ENCODE measurements around the gene PLXNB3.

Gene PLXNB3

DNA sequence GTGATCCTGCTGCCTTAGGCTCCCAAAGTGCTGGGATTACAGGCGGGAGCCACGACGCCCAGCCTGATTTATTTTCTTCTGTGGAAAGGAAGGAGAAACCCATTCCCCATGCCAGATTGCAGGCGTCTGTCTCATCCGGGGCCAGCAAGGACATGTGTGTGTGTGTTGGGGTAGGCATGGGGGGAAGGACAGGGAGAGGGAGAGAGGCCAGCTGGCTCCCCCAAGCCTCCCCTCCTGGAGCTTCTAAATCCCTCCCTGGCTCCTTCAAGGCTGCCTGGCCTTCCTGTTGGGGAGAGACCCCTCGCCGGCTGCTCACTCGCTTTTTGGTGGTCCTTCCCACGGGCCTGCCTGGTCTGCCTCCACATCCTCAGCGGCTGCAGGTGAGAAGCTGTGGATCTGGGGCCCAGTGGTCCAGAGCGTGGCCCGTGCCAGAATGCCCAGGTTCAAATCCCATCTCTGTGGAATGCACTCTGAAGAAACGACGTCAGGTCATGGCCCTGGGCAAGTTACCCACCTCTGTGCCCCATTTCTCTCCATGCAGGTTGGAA lies 1.3 kb upstream of the PLXNB3 start:
- DNase-seq = no peak

DNA sequence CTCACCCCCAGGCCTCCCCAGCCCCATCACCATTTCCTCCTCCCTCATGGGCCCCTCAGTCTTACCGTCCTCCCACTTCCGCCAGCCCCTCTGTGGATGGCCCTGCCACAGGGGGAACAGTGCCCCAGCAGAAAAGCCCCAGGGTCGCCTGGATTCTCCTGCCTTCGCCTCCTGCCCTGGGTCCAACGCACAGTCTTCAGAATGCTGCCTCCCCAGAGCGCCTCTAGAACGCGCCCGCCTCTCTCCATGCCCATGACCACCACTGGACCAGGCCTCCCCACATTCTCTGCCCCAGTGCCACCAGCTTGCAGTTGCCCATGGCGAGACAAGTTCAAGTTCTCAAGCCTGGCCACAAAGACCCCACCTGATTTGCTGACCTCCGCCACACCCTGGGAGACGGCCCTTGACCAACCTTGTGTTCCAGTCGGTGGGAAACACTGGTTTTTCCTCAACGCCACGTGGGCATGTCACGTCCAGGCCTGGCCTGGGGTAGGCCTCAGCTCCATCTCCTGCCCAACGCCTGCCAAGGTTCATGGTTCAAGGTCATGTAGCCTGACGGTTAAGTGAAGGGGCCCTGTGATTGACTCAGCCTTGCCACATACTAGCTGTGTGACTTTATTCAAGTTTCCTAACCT lies 634 bp upstream of the PLXNB3 start:
- no peak for DNase-seq

DNA sequence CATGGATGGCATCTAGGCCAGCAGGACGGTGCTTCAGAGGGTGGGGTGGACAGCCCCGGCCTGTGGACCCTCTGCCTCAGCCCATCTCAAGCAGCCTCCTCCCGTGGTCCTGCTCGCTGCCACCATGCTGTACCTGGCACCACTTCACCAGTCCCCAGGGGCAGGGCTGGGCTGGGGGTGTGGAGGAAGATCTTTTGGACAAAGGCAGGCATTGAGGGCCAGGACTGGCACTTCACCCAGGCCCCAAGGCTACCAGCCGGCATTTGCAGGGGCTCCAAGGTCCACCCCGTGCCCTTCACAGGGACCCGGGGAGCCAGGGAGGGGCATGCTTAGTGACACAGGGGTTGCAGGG lies 713 bp downstream of the PLXNB3 start:
- DNase-seq = no peak

DNA sequence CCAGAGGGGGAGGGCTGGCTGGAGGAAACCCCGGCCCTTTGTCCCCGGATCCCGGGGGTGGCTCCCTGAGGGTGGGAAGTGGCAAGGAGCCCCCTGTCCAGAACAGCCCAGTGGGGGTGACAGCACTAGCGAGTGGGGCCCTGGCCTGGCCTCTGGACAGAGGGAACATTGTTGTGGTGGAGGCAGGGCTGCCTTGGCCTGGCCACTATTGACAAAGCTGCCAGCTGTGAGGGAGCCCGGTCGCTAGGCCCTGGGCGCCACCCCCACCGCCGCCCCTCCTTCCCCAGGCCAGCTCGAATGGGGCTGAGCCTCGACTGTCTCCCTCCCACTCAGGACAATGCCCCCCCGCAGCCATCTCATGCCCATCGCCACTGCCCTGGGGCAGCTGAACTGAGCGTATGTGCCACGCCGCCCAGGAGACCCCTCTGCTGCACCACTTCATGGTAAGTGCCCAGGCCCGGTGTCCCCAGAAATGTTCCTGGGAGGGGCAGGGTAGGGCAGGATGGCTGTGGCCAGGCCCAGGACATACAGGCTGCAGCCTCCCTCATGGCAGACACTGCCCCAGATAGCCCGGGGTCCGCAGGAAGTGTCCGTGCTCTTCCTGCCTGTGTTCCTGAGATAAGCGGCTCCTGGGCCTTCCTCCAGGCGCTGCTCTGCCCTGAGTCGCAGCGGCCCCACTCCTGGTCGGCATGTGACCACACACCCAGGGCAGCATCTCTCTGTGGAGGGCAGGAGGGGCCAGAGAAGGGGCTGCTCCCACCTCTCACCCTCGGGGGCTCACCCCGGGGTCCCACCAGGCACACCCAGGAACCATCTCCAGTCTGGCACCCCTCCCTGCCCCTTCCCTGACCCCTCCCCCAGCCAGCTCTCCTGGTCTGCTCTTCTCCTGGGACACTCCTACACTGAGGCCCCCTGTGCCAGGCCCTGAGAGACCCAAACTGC lies 1.4 kb downstream of the PLXNB3 start:
- DNase-seq = no peak

DNA sequence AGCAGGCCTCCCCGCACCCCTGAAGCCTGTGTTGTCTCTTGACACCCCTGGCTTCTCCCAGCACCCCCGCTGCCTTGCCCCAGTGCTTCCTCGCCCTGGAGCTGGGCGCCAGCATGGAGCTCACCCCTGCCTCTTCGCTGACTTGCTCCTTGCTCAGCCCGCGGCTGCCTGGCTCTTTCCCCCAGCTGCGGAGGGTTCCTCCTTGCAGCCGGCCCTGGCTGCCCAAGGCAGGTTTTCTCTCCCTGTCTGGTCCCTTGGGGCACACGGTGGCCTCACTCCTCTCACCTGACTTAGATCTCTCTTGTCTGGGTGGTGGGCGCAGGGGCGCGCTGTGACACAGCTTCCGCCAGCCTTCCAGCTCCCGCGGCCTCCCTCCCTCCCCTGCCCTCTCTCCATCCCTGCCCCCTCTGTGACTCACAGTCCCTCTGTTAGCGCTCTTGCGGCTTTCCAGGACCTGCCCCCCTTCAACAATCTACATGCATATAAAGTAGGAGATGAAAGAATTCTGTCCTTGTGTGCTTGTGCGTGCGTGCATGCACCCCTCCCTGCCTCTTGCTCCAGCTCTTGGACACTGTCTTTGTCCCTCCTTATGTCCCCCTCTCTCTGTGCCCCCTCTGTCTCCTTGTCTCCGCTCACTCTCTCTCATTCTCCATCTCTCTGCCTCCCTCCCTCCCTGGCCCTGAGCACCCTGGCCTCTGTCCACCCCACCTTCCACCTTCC lies 2.2 kb downstream of the PLXNB3 start:
- peak; percentile 52 for DNase-seq

DNA sequence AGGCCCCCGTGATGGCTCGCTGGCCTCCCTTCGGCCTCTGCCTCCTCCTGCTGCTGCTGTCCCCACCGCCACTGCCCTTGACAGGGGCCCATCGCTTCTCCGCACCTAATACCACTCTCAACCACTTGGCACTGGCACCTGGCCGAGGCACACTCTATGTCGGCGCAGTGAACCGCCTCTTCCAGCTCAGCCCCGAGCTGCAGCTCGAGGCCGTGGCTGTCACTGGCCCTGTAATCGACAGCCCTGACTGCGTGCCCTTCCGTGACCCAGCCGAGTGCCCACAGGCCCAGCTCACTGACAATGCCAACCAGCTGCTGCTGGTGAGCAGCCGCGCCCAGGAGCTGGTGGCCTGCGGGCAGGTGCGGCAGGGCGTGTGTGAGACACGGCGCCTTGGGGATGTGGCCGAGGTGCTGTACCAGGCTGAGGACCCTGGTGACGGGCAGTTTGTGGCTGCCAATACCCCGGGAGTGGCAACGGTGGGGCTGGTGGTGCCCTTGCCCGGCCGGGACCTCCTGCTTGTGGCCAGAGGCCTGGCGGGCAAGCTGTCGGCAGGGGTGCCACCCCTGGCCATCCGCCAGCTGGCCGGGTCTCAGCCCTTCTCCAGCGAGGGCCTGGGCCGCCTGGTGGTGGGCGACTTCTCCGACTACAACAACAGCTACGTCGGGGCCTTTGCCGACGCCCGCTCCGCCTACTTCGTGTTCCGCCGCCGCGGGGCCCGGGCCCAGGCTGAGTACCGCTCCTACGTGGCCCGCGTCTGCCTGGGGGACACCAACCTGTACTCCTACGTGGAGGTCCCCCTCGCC lies 3.0 kb downstream of the PLXNB3 start:
- DNase-seq = no peak

DNA sequence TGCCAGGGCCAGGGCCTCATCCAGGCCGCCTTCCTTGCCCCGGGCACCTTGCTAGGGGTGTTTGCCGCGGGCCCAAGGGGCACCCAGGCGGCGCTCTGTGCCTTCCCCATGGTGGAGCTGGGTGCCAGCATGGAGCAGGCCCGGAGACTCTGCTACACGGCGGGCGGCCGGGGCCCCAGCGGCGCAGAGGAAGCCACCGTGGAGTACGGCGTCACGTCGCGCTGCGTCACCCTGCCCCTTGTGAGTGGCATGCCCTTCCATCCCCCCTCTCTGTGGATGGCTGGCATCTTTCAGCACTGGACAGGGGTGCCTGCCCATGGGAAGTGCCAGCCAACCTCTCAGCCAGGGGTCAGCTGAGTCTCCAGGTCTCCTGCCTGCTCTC lies 3.6 kb downstream of the PLXNB3 start:
- no peak for DNase-seq

DNA sequence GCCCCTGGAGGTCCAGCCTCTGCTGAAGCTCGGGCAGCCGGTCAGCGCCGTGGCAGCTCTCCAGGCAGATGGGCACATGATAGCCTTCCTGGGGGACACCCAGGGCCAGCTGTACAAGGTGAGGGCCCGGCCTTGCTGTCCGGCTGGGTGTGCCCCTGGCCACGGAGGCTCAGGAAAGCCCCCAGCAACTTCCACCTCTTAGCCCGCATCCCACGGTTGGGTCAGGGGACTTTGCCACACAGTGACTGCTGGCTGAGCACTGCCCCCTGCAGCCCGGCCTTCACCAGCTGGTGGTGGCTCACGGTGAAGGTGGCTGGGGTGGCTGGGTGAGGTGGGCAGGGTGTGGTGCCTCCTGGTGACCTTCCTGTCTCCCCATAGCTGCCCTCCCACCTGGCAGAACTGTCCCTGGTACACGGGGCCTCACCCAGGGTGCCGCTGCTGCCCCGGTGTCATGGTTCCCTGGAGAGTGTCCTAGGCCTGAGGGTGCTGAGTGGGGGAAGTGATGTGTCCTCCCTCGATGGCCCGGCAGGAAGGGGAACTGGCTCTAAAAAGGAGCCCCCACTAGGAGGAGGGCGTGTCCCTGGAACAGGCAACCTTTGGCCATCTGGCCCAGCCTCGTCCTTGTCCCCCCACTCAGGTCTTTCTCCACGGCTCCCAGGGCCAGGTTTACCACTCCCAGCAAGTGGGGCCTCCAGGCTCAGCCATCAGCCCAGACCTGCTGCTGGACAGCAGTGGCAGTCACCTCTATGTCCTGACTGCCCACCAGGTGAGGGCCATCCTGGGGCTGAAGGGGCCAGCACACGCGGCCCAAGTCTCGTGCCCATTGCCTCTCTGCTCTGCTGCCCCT lies 4.5 kb downstream of the PLXNB3 start:
- DNase-seq = no peak

DNA sequence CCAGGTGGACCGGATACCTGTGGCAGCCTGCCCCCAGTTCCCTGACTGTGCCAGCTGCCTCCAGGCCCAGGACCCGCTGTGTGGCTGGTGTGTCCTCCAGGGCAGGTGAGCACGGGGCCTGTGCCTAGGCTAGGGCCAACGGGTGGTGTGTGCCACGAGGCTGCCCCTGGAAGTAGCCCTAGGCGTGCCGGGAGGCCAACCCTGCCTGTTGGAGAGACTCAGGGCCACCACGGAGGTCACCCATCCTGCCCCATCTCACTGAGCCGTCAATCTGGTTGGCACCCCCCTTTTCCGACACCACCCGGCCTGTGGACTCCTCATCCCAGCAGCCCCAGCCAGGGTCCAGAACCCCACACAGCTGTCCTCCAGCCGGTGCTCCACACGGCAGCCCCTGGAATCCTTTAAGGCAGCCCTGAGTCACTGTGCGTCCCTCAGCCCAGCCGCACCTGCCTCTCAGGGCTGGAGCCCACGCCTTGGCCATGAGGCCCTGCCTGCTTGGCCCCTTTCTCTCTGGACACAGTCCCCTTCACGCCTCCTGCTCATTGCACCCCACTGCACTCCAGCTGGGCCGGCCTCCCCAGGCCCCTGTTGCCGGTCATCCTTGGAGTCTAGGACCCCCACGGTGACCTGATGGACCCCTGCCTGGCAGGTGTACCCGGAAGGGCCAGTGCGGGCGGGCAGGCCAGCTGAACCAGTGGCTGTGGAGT lies 5.3 kb downstream of the PLXNB3 start:
- DNase-seq = no peak

DNA sequence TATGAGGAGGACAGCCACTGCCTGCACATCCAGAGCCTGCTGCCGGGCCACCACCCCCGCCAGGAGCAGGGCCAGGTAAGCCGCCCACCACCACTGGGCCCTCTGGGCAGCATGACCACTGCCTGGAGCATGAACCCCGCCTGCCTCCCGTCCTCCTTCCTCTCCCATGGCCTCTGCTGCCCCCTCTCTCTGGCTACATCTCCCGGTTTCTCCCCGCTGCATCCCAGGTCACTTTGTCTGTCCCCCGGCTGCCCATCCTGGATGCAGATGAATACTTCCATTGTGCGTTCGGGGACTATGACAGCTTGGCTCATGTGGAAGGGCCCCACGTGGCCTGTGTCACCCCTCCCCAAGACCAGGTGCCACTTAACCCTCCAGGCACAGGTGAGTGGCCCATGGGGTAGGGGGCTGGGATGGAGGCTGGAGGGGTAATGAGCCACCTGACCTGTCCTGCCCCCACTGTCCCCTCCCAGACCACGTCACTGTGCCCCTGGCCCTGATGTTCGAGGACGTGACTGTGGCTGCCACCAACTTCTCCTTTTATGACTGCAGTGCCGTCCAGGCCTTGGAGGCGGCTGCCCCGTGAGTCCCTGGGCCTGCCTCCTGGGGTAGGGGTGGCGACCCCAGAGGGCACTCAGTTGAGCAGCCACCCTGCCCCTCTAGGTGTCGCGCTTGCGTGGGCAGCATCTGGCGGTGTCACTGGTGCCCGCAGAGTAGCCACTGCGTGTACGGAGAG lies 6.0 kb downstream of the PLXNB3 start:
- no peak for DNase-seq

DNA sequence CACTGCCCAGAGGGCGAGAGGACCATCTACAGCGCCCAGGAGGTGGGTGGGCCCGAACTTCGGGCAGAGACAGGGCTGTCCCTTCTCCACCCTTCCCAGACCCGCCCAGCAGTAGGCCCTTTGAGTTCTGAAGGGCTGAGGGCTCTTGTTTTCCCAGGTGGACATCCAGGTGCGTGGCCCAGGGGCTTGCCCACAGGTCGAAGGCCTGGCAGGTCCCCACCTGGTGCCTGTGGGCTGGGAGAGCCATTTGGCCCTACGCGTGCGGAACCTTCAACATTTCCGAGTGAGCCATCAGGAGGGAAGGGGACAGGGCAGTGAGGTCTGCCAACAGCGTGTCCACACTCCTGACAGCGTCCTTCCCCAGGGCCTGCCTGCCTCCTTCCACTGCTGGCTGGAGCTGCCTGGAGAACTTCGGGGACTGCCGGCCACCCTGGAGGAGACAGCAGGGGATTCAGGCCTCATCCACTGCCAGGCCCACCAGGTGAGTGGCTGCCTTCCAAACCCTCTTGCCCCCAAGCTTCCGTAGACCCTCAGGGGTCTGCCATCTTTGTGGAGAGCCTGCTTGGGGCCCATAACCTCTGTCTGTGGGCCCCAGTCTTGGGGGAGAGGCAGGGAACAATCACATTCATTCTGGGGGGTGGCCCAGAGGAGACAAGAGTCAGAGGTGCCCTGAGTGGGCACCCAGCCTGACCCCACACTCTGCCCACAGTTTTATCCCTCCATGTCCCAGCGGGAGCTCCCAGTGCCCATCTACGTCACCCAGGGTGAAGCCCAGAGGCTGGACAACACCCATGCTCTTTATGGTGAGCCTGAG lies 6.8 kb downstream of the PLXNB3 start:
- no peak for DNase-seq

DNA sequence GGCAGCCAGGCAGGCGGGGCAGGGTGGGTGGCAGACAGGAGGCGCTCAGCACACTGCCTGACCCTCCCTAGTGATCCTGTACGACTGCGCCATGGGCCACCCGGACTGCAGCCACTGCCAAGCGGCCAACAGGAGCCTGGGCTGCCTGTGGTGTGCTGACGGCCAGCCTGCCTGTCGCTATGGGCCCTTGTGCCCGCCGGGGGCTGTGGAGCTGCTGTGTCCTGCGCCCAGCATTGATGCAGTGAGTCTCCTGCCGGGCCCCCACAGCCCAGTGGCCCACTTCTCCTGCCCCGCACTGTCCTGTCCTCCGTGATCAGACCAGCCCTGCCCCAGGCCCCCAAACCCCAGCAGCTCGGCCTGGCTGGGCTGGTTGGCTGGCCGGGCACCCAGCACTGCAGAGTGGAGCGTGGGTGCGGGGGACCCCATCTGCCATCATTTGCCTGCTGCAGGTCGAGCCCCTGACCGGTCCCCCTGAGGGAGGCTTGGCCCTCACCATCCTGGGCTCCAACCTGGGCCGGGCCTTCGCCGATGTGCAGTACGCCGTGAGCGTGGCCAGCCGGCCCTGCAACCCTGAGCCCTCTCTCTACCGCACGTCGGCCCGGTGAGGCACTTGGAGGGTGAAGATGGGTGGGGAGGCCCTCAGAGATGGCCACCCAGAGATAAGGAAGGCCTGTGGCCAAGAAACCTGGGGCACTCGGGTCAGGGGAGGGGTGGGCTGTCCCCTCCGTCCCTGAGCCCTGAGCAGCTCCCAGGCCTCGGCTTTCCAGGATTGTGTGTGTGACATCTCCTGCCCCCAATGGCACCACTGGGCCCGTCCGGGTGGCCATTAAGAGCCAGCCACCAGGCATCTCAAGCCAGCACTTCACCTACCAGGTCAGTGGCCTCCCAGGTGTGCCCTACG lies 7.6 kb downstream of the PLXNB3 start:
- no peak for DNase-seq

DNA sequence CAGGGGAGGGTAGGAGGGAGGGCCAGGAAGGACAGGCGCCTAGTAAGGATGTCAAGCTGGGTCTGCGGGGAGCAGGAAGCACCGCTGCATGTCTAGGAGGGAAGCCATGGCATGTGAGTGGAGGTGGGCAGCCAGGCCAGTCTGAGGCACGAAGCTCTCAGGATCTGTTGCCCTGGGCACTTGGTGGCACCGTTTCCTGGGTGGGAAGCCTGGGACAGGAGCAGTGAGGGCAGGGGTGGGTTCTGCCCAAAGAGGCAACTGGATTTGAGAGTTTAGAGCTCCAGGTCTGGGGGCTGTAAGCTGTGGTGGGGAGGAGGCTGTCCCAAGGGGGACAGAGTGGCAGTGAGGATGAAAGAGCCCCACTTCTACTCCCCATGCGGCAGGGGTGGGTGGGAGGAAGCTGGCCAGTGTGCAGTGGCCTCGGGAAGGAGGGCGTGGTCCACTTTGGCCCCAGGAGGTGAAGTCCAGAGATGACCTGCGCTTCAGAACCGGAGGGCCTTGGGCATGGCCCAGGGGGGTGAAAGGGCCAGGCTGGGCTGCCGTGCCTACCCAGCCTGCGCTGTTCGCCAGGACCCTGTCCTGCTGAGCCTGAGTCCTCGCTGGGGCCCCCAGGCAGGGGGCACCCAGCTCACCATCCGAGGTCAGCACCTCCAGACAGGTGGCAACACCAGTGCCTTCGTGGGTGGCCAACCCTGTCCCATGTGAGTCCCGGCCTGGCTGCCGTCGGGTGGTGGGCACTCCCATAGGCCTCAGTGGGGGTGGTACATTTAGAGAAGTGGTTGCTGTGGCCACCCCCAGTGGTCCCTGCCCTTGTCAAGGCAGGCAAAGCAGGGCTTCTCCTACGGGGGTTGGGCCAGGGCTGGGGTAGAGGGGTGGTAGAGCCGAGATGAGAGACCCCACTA lies 8.5 kb downstream of the PLXNB3 start:
- DNase-seq = no peak

DNA sequence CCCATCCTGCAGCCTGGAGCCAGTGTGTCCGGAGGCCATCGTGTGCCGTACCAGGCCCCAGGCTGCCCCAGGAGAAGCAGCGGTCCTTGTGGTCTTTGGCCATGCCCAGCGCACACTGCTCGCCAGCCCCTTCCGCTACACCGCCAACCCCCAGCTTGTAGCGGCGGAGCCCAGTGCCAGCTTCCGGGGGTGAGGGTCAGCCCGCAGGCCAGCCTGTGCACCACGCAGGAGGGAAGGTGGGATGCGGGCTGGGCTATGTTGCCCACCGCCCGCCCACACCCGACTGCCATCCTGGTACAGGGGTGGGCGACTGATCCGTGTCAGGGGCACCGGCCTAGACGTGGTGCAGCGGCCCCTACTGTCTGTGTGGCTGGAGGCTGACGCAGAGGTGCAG lies 9.2 kb downstream of the PLXNB3 start:
- no peak for DNase-seq

DNA sequence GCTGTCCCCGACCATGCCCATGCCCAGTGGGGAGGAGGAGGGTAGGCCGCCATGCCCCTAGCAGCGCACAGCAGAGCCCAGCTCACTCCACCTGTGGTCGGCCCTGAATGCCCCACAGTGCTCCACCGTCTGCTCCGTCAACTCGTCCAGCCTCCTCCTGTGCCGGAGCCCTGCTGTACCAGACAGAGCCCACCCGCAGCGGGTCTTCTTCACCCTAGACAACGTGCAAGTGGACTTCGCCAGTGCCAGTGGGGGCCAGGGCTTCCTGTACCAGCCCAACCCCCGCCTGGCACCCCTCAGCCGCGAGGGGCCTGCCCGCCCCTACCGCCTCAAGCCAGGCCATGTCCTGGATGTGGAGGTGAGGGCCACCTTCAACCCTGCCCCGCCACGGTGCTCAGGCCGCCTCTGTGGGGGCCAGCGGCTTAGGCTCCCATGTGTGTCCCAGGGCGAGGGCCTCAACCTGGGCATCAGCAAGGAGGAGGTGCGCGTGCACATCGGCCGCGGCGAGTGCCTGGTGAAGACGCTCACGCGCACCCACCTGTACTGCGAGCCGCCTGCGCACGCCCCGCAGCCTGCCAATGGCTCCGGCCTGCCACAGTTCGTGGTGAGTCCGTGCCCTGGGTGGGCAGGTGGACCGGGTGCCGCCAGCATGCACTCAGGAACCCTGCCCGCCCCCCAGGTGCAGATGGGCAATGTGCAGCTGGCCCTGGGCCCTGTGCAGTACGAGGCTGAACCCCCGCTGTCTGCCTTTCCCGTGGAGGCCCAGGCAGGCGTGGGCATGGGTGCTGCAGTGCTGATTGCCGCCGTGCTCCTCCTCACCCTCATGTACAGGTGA lies 9.9 kb downstream of the PLXNB3 start:
- no peak for DNase-seq

DNA sequence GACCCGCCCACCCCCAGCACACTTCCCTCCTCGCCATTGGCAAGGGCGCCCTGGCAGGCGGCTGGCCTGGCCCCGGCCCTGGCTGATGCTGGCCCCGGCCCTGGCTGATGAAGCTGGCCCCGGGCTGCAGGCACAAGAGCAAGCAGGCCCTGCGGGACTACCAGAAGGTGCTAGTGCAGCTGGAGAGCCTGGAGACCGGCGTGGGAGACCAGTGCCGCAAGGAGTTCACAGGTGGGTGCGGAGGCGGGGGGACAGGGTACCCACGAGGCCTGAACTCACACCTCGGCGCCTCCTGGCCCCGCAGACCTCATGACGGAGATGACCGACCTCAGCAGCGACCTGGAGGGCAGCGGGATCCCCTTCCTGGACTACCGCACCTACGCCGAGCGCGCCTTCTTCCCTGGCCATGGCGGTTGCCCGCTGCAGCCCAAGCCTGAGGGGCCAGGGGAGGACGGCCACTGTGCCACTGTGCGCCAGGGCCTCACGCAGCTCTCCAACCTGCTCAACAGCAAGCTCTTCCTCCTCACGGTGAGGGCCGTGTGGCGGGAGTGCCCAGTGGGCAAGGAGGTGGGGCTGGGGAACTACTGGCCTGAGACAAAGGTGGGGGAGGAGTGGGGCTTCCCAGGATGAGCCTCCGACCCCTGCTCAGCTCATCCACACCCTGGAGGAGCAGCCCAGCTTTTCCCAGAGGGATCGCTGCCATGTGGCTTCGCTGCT lies 10.7 kb downstream of the PLXNB3 start:
- no peak for DNase-seq

Measured in stimulated activated CD4-positive, alpha-beta T cell treated with anti-CD3 and anti-CD28 coated beads, Interleukin-15, amount 100 ng/mL, for 24 hours (primary cell).